HepG2 (cell line): ENCODE data around the gene CNTN4. TPM values are rescaled to one million over a fixed set of nuclear protein-coding genes. Genes with fewer than 3 reads are reported as not detected.

Experiments used
- ATAC-seq: fragments of 200-7000 bp; cut with Tn5 transposase; 3 replicates; pipeline ENCODE4 v1.9.1; 2020; ENCODE audit warnings: mild to moderate bottlenecking, moderate library complexity
- BruUV-seq: library from RNA; stranded (reverse); fragments of 400-500 nt; replicated peaks from 2 replicates; lab custom pipeline; 2021; lab: Mats Ljungman, UMichigan
- CTCF ChIA-PET: fragments of 300-600 bp; formaldehyde crosslinking; extraction: SDS; loops from one replicate; lab custom pipeline; 2021; ENCODE audit warnings: low total read pairs, inconsistent platforms, low intra/inter-chr PET ratio; lab: Yijun Ruan, JAX
- POLR2A ChIA-PET: fragments of 350-600 bp; sonication (Branson Sonifier 250); formaldehyde crosslinking; loops from one replicate; lab custom pipeline; 2020; ENCODE audit warnings: antibody characterized with exemption, inconsistent platforms; lab: Yijun Ruan, JAX
- DNase-seq: peaks from one replicate; pipeline ENCODE4 v3.0.0-alpha.2; 2015; ENCODE audit warnings: low spot score
- FAIRE-seq: peaks from 3 replicates; lab custom pipeline; 2011; peaks lifted over from hg19 to GRCh38; lab: Jason Lieb, UNC
- H2AFZ ChIP-seq: one replicate; pipeline ENCODE4 v1.6.1; 2011; ENCODE audit warnings: low read length, inconsistent platforms
- H3K27ac ChIP-seq: fragments of 300-600 bp; 3 replicates; pipeline ENCODE4 v1.8.0; 2011; ENCODE audit warnings: mixed run types, mild to moderate bottlenecking, mixed read lengths, low read length, inconsistent platforms; ENCODE audit not compliant: insufficient read depth; ENCODE audit errors: extremely low read length
- H3K27me3 ChIP-seq, 2 experiments: fragments of 200-600 bp in 1 of 2; 2 replicates in 1 of 2; 3 replicates in 1 of 2; pipeline versions ENCODE4 v1.6.0 to v1.8.0; 2011; ENCODE audit warnings: low read length in 2 of 2, mild to moderate bottlenecking in 2 of 2, moderate library complexity in 2 of 2, inconsistent platforms in 1 of 2; ENCODE audit not compliant: insufficient read depth in 2 of 2, control insufficient read depth in 1 of 2
- H3K36me3 ChIP-seq, 2 experiments: fragments of 200-600 bp in 1 of 2; replicated peaks in 1 of 2; 2 replicates in 1 of 2; 3 replicates in 1 of 2; pipeline versions ENCODE4 v1.5.1 to v1.8.0; 2011; ENCODE audit warnings: low read length in 2 of 2, inconsistent platforms in 1 of 2; ENCODE audit not compliant: insufficient read depth in 2 of 2, control insufficient read depth in 1 of 2
- H3K4me1 ChIP-seq: 2 replicates; pipeline ENCODE4 v1.5.1; 2012; ENCODE audit warnings: low read length, inconsistent platforms; ENCODE audit not compliant: insufficient read depth
- H3K4me2 ChIP-seq: 2 replicates; pipeline ENCODE4 v1.6.0; 2011; ENCODE audit warnings: low read depth, low read length, inconsistent platforms
- H3K4me3 ChIP-seq, 3 experiments: fragments of 200-600 bp in 1 of 3; sonication (generic), shearing (Covaris generic) in 1 of 3; replicated peaks in 1 of 3; 2 replicates each; pipeline ENCODE4 v1.5.1; 2011 to 2016; ENCODE audit warnings: low read length in 3 of 3, inconsistent platforms in 2 of 3, low read depth in 2 of 3, mild to moderate bottlenecking in 2 of 3, control low read depth in 1 of 3, mixed read lengths in 1 of 3; ENCODE audit not compliant: insufficient read depth in 1 of 3
- H3K79me2 ChIP-seq: one replicate; pipeline ENCODE4 v1.6.1; 2011; ENCODE audit warnings: low read length, inconsistent platforms; ENCODE audit not compliant: insufficient read depth
- H3K9ac ChIP-seq: 2 replicates; pipeline ENCODE4 v1.6.0; 2011; ENCODE audit warnings: mild to moderate bottlenecking, low read depth, low read length, inconsistent platforms; ENCODE audit not compliant: insufficient read depth
- H3K9me3 ChIP-seq: 2 replicates; pipeline ENCODE4 v1.5.1; 2012; ENCODE audit warnings: mild to moderate bottlenecking, low read length
- H4K20me1 ChIP-seq: 2 replicates; pipeline ENCODE4 v1.6.0; 2011; ENCODE audit warnings: inconsistent platforms, mild to moderate bottlenecking, low read length, moderate library complexity; ENCODE audit not compliant: insufficient read depth
- CBX2 ChIP-seq, 2 experiments: fragments of 200-600 bp in 1 of 2; sonication (generic); formaldehyde crosslinking in 1 of 2; IDR thresholded peaks; 2 replicates each; pipeline versions ENCODE4 v1.7.0 to v1.8.1; 2018 to 2022; ENCODE audit warnings: low read depth in 2 of 2, low read length in 1 of 2, mild to moderate bottlenecking in 1 of 2, missing genetic modification reagents in 1 of 2
- CBX5 ChIP-seq: sonication (generic); formaldehyde crosslinking; IDR thresholded peaks from 2 replicates; pipeline ENCODE4 v1.4.0; 2020; ENCODE audit warnings: missing genetic modification reagents, borderline replicate concordance
- KLF12 ChIP-seq: sonication (generic); formaldehyde crosslinking; IDR thresholded peaks from 2 replicates; pipeline ENCODE4 v1.4.0; 2020; ENCODE audit warnings: missing genetic modification reagents, borderline replicate concordance
- MAFF ChIP-seq: IDR thresholded peaks from 2 replicates; pipeline ENCODE4 v1.6.1; 2011; ENCODE audit warnings: low read depth, low read length, improper control_type of control experiment
- MAFK ChIP-seq, 2 experiments: IDR thresholded peaks in 1 of 2; conservative IDR thresholded peaks in 1 of 2; 2 replicates each; pipeline ENCODE4 v1.6.1; 2011; ENCODE audit warnings: improper control_type of control experiment in 2 of 2, low read length in 2 of 2
- MED1 ChIP-seq: sonication (generic); formaldehyde crosslinking; IDR thresholded peaks from 2 replicates; pipeline ENCODE4 v1.4.0; 2020; ENCODE audit warnings: missing genetic modification reagents
- SAP130 ChIP-seq: IDR thresholded peaks from 2 replicates; pipeline ENCODE4 v1.6.1; 2016; ENCODE audit warnings: low read depth
- SRSF1 ChIP-seq: fragments of 200-400 bp; formaldehyde crosslinking; optimal IDR thresholded peaks from 2 replicates; pipeline ENCODE3; 2017; ENCODE audit warnings: mild to moderate bottlenecking, low read depth, low read length, moderate library complexity
- ZNF282 ChIP-seq: fragments of 450-650 bp; IDR thresholded peaks from 2 replicates; pipeline ENCODE4 v1.6.1; 2018; ENCODE audit not compliant: partially characterized antibody
- WGBS: methylation state at CpG from one replicate; pipeline ENCODE4 v1.1.6; 2017; ENCODE audit warnings: low lambda C conversion rate; 5-methylcytosine and 5-hydroxymethylcytosine counted together
- in situ Hi-C: cut with HindIII; loops from 2 replicates; pipeline ENCODE4 v1.10.0; 2017; ENCODE audit warnings: low pct_unique_long_range_greater_than_20kb; ENCODE audit not compliant: extremely low pct_ligation_motif_present
- intact Hi-C: fragments of 100-400 bp; cut with micrococcal nuclease; formaldehyde crosslinking; loops from one replicate; pipeline ENCODE4 v1.10.0; 2022; ENCODE audit not compliant: unreplicated experiment
- polyA plus RNA-seq, 8 experiments: library from polyadenylated mRNA; depleted of rRNA in 3 of 8; stranded (reverse) in 7 of 8; unstranded in 1 of 8; fragments of >200 nt; fragmentation: Illumina TruSeq in 4 of 8; extraction: Trizol in 4 of 8; gene quantifications; 2 replicates each; pipeline versions ENCODE4 v1.2.1 to v1.2.3, GENCODE V29; 2011 to 2016; ENCODE audit warnings: low read depth in 4 of 8, missing spikeins in 1 of 8, mixed read lengths in 1 of 8; ENCODE audit not compliant: insufficient read depth in 1 of 8
- total RNA-seq, 5 experiments: library from RNA; depleted of rRNA; stranded (reverse); fragments of >200 nt; fragmentation: Illumina TruSeq; extraction: Trizol; gene quantifications; 2 replicates each; pipeline ENCODE4 v1.2.3, GENCODE V29; 2016; ENCODE audit warnings: low read depth in 1 of 5
- TF ChIP-seq, protein P1 (sequence below): sonication (generic); formaldehyde crosslinking; IDR thresholded peaks from 2 replicates; pipeline ENCODE4 v1.8.1; 2023; ENCODE audit warnings: mild to moderate bottlenecking, missing genetic modification reagents

The CNTN4 gene
- total and polyA plus RNA-seq, 2 of the 13 experiments (the other 11 are each of a cell fraction or from before 2014, with no cell fraction given): 0.01 to 0.13 TPM

DNA sequence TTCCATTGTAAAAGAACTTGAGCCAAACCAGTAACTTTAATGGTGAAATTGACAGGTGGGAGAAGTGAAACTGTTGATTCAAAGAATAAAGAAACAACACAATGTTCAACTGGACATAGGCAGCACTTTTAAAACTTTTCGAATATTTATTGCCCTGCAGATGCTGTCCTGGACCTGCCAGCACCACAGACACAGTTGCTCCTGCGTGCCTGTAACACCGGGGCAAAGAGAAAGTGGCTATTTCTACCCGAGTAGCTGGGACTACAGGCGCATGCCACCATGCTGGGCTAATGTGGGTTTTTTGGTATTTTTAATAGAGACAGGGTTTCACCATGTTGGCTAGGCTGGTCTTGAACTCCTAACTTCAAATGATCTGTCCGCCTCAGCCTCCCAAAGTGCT is 1004.1 kb downstream of the CNTN4 start:
- H3K9ac ChIP-seq: no peak overlapping the region
- CTCF ChIA-PET: no interaction called here
- H3K27ac ChIP-seq: no peak overlapping the region
- DNase-seq (no peak), FAIRE-seq (no peak), ATAC-seq (no peak)
- no peak overlapping the region for H3K4me2 ChIP-seq
- BruUV-seq: no TSS peak
- WGBS: 12% methylated on average over 6 of the region's 6 CpGs
- H2AFZ ChIP-seq: no peak overlapping the region
- no peaks in the 10 kb centered on the region for H3K4me1 ChIP-seq
- no peaks in the 10 kb centered on the region for H3K79me2 ChIP-seq
- POLR2A ChIA-PET: no interaction called here
- no peaks in the 10 kb centered on the region for H3K9me3 ChIP-seq
- no peaks in the 10 kb centered on the region for H3K36me3 ChIP-seq
- in situ Hi-C loops (no loop called here), intact Hi-C loops (no loop called here)
- no peak for TF ChIP-seq KLF12 (CRISPR knock-in tag)
- TF ChIP-seq CBX5 (CRISPR knock-in tag): no peak
- TF ChIP-seq, protein P1, sequence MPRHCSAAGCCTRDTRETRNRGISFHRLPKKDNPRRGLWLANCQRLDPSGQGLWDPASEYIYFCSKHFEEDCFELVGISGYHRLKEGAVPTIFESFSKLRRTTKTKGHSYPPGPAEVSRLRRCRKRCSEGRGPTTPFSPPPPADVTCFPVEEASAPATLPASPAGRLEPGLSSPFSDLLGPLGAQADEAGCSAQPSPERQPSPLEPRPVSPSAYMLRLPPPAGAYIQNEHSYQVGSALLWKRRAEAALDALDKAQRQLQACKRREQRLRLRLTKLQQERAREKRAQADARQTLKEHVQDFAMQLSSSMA (CRISPR knock-in tag): no peak
- TF ChIP-seq MED1 (CRISPR knock-in tag): no peak
- no peak for TF ChIP-seq SRSF1
- TF ChIP-seq CBX2 (IDR thresholded peaks at IDR 0.05; ENCODE audit: low read depth, low read length): no peak
- TF ChIP-seq CBX2 (CRISPR knock-in tag; IDR thresholded peaks at IDR 0.05; ENCODE audit: low read depth): no peak
- no peaks in the 10 kb centered on the region for H4K20me1 ChIP-seq
- no peak overlapping the region for H3K4me3 ChIP-seq
- H3K27me3 ChIP-seq: peaks cover 0 to 5% of the 10 kb centered on the region in 2 experiments; a peak in 1 of 5 replicates

DNA sequence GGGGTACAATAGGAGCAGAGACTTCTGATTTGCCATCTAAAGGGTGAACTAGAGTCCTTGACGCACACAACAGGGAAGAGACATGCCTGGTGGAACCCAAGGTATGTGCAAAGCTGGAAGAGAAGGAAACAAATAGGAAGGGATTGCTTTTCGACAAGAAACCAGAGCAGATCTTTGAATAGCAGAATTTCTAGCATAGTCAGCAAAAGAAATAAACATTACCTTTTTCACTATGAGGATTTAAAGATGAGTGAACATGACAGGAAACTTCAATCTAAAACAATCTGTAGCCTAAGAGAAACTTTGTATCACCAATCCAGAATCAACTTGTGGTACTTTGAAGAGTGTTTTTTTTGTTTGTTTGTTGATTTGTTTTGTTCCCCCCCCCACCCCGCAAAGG is 1006.6 kb downstream of the CNTN4 start:
- intact Hi-C loops: no loop called here
- ATAC-seq (no peak), FAIRE-seq (no peak)
- no peaks in the 10 kb centered on the region for H3K9me3 ChIP-seq
- no peak for TF ChIP-seq ZNF282
- TF ChIP-seq SAP130 (CRISPR knock-in tag): no peak
- peak; percentile 46 to 80; a peak in 3 of 4 replicates for TF ChIP-seq MAFK (conservative IDR thresholded peaks at IDR 0.05 in 1 of 2, IDR thresholded peaks at IDR 0.05 in 1 of 2; ENCODE audit: low read length in 2 of 2)
- peak; percentile 71 for TF ChIP-seq MAFF
- TF ChIP-seq, all 625 proteins: peak for 2
- Histone ChIP-seq H3K4me1 (no peaks in the 10 kb centered on the region), H3K27ac (no peak overlapping the region), H4K20me1 (no peaks in the 10 kb centered on the region), H3K4me3 (no peak overlapping the region), H3K79me2 (no peaks in the 10 kb centered on the region), H3K9ac (no peak overlapping the region), H3K27me3 (peaks cover 0 to 2% of the 10 kb centered on the region in 2 experiments; a peak in 1 of 5 replicates), H3K4me2 (no peak overlapping the region), H2AFZ (no peak overlapping the region), H3K36me3 (no peaks in the 10 kb centered on the region)
- POLR2A ChIA-PET: interaction anchor here (0.7 kb wide), 1 partner anchor 12 kb away, joined by 4 read pairs; no protein-coding TSS in a partner anchor
- DNase-seq: no peak
- in situ Hi-C loops: no loop called here
- CTCF ChIA-PET: no interaction called here
- no TSS peak for BruUV-seq
- 9% methylated on average over 3 of the region's 3 CpGs for WGBS
